Stimulated activated naive CD8-positive, alpha-beta T cell treated with anti-CD3 and anti-CD28 coated beads, Interleukin-15, amount 100 ng/mL, for 72 hours (primary cell): ENCODE results near the gene CYP24A1.

Experiments used
- ATAC-seq: fragments of 150-1000 bp; cut with Tn5 transposase; 2 replicates; pipeline ENCODE4 v1.10.0; 2021; ENCODE audit warnings: mild to moderate bottlenecking, moderate library complexity
- DNase-seq, 2 donors: peaks; one replicate each; pipeline ENCODE4 v3.0.0; 2021 to 2022
- H3K27ac Mint-ChIP-seq, 2 donors: one replicate each; pipeline ENCODE4 v1.8.0; 2022; ENCODE audit warnings: mild to moderate bottlenecking in 2 of 2, mixed read lengths in 2 of 2, moderate library complexity in 2 of 2
- H3K27me3 Mint-ChIP-seq: one replicate; pipeline ENCODE4 v1.8.0; 2022; ENCODE audit warnings: mixed read lengths
- H3K4me1 Mint-ChIP-seq: one replicate; pipeline ENCODE4 v1.8.0; 2022; ENCODE audit warnings: mild to moderate bottlenecking, mixed read lengths
- H3K4me3 Mint-ChIP-seq, 2 donors: one replicate each; pipeline ENCODE4 v1.8.0; 2022; ENCODE audit warnings: mild to moderate bottlenecking in 2 of 2, mixed read lengths in 2 of 2, moderate library complexity in 1 of 2
- H3K9me3 Mint-ChIP-seq, 2 donors: one replicate each; pipeline ENCODE4 v1.8.0; 2022; ENCODE audit warnings: mixed read lengths in 2 of 2

Gene CYP24A1

DNA sequence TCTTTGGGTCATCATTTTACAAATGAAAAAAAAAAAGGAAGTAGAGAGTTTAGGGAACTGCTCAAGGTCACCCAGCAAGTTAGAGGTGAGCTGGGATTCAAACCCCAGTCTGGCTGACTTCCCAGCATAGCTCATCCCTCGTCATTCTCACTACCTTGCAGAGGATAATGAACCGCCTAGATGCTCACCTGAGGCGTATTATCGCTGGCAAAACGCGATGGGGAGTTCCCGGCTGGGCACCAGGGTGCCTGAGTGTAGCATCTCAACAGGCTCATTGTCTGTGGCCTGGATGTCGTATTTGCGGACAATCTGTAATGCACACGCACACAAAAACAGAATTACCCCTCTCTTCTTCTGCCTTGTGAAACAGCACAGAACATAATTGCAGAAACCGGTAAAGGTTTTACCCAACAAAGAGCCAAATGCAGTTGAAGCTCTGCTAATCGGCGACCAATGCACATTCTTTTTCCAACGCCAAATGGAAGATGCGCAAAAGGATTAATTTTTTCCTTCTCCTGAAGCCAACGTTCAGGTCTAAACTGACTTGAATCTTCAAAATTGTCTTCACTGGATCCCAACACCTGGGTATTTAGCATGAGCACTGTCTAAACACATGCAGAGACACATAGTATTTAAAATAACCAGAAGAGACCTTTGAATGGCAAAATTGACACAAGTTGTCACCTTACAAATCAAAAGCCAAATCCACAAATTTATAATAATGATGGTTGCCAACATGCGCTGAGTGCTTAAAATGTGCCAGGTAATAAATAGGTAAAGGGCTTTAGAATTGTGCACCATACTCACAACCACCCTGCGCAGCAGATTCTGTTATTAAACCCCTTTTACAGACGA is 16.6 kb downstream of the CYP24A1 start:
- Mint-ChIP-seq H3K4me1 (no peaks in the 10 kb centered on the region), H3K27me3 (peaks cover 27% of the 10 kb centered on the region)

DNA sequence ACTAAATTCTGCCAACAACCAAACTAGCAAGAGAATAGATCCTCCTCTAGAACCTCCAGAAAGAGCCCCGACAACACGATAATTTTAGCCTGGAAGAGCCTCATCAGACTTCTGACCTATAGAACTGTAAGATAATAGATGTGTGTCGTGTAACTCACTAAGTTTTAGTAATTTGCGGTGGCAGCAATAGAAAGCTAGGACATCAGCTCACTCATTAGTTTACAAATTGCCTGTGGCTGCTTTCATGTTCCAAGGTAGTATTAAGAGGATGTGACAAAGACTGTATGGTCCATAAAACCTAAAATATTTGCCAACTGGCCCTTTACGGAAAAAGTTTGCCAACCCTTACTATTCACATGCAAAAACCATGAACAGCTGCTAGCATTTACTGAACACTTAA is 17.3 kb downstream of the CYP24A1 start:
- DNase-seq (no peak), ATAC-seq (no peak)

More for the DNA sequence above, 16.6 kb downstream of the CYP24A1 start:
- Mint-ChIP-seq H3K27ac (no peak overlapping the region), H3K9me3 (no peaks in the 10 kb centered on the region), H3K4me3 (no peak overlapping the region)
- DNase-seq, result no peak
- ATAC-seq, result no peak

DNA sequence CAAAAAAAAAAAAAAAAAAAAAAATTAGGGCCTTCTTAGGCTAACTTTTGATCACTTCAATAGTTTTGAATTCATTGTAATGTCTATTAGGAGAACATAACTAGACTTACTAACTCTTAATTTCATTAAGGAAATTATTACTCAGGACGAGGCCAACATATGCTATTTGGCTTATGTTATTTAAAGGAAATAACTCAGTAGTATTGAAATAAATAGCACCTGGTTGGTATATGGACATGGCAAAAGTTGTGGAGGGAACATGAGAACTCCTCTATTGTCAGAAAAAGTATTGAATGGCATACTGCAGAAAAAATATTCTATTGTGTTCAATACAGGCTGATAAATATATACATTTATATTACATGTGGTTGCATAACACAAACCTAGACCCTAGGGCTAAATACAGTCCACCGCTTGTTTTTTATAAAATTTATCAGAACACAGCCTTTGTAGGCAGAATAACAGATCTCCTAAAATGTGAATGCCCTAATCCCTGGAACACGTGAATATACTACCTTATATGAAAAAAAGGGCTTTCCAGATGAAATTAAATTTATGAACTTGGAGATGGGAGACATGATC is 18.0 kb downstream of the CYP24A1 start:
- H3K4me3 Mint-ChIP-seq, result no peak overlapping the region
- H3K27ac Mint-ChIP-seq, result no peak overlapping the region
- H3K9me3 Mint-ChIP-seq, result no peaks in the 10 kb centered on the region
- H3K4me1 Mint-ChIP-seq, result no peaks in the 10 kb centered on the region
- no peak for ATAC-seq
- DNase-seq, result no peak
- peaks cover 17% of the 10 kb centered on the region for H3K27me3 Mint-ChIP-seq

More for the DNA sequence above, 17.3 kb downstream of the CYP24A1 start:
- peaks cover 24% of the 10 kb centered on the region for H3K27me3 Mint-ChIP-seq
- H3K4me1 Mint-ChIP-seq, result no peaks in the 10 kb centered on the region
- no peak overlapping the region for H3K27ac Mint-ChIP-seq
- H3K9me3 Mint-ChIP-seq, result no peaks in the 10 kb centered on the region
- no peak overlapping the region for H3K4me3 Mint-ChIP-seq

DNA sequence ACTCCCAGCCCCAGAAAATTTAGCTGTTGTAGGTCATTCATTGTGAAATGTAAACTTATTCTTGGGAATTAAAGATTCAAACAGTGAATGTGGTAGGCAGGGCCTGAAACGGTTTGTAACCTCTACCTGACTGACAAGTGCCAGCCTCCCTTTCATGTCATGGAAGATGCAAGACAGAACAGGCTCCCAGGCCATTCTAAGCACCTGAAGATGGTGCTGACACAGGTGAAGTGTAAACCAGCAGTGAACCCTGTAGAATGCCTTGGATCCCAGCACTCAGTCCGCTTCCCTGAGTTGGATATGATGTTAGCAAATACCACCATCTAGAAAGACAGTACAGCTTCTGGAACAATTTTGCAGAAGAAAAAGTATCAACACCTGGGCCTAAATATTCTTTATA is 19.3 kb downstream of the CYP24A1 start:
- H3K27me3 Mint-ChIP-seq, result peaks cover 16% of the 10 kb centered on the region

DNA sequence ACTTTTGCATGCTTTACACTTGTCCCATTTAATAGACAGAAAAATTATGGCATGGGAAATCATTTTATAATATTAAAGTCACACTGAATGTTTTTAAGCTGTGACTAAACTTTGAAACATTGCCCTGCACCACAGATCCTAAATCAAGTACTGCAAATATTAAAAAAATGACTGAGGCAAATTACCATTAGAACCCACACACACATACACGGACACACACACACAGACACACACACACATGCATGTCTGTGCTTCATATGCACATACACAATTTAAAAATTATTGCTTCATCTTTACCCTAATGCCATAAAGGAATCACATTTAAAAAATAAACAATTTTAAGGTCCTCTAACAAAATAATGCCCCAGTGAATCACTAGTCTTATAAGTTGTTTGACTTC is 19.9 kb downstream of the CYP24A1 start:
- DNase-seq (no peak), ATAC-seq (no peak)
- Mint-ChIP-seq H3K4me1 (no peaks in the 10 kb centered on the region), H3K4me3 (no peak overlapping the region), H3K27ac (no peak overlapping the region), H3K27me3 (peaks cover 16% of the 10 kb centered on the region), H3K9me3 (no peaks in the 10 kb centered on the region)

More for the DNA sequence above, 19.3 kb downstream of the CYP24A1 start:
- Mint-ChIP-seq H3K4me1 (no peaks in the 10 kb centered on the region), H3K4me3 (no peak overlapping the region), H3K9me3 (no peaks in the 10 kb centered on the region), H3K27ac (no peak overlapping the region)
- no peak for DNase-seq
- no peak for ATAC-seq

DNA sequence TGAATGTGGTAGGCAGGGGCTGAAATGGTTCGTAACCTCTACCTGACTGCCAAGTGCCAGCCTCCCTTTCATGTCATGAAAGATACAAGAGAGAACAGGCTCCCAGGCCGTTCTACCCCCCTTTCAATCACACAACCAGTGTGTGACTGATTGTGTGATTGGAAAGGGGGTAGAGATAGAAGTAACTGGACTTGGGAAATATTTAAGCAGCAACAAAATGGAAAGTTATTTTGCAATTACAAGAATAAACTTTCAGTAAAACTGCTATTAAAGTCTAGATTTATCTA is 20.8 kb downstream of the CYP24A1 start:
- H3K9me3 Mint-ChIP-seq, result no peaks in the 10 kb centered on the region
- no peak overlapping the region for H3K27ac Mint-ChIP-seq
- DNase-seq (no peak), ATAC-seq (no peak)
- H3K27me3 Mint-ChIP-seq, result peaks cover 16% of the 10 kb centered on the region
- H3K4me3 Mint-ChIP-seq, result no peak overlapping the region
- H3K4me1 Mint-ChIP-seq, result no peaks in the 10 kb centered on the region

DNA sequence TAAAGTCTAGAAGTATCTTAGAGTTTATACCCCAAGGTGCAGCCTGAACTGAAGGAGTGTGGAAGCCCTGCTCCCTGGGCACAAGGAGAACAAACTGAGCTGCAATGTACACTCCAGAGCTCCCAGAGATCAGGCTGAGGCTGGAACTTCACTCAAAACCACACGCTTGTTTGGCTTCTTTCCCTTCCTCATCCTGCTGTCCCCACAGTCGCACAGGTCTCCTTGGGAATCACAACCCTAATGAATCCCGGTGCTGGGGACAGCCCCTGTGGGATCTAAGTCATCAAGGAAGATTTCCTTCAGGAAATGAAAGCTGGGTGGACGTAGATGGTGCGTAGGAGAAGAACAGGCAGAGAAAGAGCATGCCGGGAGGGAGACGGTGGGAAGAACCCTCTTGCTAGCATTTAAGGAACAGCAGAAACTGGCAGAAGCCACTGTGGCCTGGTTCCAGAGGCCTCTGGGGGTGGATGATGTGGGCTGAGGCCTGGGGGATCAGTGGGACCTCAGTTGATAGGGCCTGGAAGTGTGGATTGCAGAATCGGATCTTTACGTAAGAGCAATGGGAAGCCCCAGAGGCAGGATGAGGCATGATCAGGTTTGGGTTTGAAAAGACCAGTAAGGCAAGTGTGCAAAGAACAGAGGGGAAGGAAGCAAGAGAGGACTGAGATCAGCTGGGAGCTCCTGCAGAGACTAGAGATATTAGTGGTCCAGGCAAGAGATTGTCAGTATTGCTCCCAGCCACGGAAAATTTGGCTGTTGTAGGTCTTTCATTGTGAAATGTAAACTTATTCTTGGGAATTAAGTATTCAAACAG is 21.4 kb downstream of the CYP24A1 start:
- no peaks in the 10 kb centered on the region for H3K9me3 Mint-ChIP-seq
- no peak overlapping the region for H3K4me3 Mint-ChIP-seq
- H3K27ac Mint-ChIP-seq, result peak overlapping the region; percentile 12 to 47
- DNase-seq (no peak), ATAC-seq (no peak)
- peaks cover 15% of the 10 kb centered on the region for H3K27me3 Mint-ChIP-seq
- H3K4me1 Mint-ChIP-seq, result no peaks in the 10 kb centered on the region

DNA sequence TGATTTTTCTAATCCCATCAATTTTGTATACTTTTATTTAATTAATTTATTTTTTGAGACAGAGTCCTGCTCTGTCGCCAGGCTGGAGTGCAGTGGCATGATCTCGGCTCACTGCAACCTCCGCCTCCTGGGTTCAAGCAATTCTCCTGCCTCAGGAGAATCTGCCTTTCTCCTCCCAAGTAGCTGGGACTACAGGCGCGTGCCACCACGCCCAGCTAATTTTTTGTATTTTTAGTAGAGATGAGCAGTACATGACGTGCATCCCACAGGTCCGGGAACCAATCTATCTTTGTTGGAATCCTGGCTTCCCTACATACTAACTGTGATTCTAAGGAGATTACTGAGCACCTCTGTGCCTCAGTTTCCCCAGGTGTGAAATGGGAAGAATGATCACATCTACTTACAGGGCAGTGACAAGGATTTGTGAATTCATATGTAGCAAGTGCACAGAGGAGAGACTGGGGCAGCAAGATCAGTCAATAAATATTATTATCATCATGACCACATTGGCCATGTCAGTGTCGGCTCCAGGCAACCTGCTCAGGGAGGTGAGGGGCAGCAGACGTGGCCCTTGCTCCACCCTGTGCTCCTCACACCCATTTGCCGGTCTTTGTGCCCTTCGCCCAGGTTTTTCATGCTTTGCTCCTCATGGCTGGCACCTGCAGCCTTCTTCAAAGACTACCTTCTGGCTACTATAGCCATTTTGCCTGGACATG is 22.1 kb downstream of the CYP24A1 start:
- H3K9me3 Mint-ChIP-seq, result no peaks in the 10 kb centered on the region
- no peak for ATAC-seq
- peaks cover 9% of the 10 kb centered on the region for H3K27me3 Mint-ChIP-seq
- no peak for DNase-seq
- H3K27ac Mint-ChIP-seq, result peak overlapping the region in 1 of 2 donors; percentile 78
- H3K4me1 Mint-ChIP-seq, result no peaks in the 10 kb centered on the region
- H3K4me3 Mint-ChIP-seq, result no peak overlapping the region

DNA sequence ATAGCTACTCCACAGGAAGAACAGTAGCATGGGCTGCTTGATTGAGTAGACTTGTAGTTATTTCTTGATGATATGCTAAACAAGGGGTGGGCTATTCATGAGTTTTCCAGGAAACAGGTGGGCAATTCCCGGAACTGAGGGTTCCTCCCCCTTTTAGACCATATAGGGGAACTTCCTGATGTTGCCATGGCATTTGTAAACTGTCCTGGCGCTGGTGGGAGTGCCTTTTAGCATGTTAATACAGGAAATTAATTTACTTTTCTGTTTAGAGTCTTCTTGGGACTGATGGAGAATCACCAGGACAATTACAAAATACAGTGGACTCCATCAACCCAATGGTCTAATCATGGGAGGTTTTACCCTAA is 22.7 kb downstream of the CYP24A1 start:
- Mint-ChIP-seq H3K4me1 (no peaks in the 10 kb centered on the region), H3K27ac (no peak overlapping the region), H3K27me3 (peaks cover 3% of the 10 kb centered on the region), H3K4me3 (no peak overlapping the region), H3K9me3 (no peaks in the 10 kb centered on the region)
- no peak for DNase-seq
- no peak for ATAC-seq

DNA sequence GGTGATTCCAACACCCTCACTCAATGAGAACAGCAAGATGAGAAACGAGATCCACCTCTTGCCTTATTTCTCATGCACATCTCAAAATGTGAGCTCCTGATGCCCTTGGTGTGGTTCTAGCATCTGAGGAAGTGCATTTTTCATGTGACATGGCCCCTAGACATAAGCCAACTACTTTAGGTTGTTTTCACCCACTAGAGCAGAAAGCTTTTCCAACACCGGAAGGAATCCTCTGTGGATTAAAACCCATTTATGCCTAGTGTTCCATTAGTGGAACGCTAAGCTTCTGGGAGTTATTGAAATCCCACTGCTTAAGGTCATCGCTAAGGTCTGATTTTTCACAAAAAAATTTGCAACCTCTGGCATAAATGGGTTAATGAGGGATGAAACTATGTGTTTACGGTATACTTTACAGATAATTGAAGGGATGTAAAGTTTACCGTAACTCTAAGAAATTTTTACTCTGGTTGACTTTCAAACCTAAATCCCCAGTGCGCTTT is 24.0 kb downstream of the CYP24A1 start:
- Mint-ChIP-seq H3K27ac (no peak overlapping the region), H3K4me1 (no peaks in the 10 kb centered on the region), H3K4me3 (no peak overlapping the region), H3K27me3 (no peaks in the 10 kb centered on the region), H3K9me3 (no peaks in the 10 kb centered on the region)
- DNase-seq (no peak), ATAC-seq (no peak)

DNA sequence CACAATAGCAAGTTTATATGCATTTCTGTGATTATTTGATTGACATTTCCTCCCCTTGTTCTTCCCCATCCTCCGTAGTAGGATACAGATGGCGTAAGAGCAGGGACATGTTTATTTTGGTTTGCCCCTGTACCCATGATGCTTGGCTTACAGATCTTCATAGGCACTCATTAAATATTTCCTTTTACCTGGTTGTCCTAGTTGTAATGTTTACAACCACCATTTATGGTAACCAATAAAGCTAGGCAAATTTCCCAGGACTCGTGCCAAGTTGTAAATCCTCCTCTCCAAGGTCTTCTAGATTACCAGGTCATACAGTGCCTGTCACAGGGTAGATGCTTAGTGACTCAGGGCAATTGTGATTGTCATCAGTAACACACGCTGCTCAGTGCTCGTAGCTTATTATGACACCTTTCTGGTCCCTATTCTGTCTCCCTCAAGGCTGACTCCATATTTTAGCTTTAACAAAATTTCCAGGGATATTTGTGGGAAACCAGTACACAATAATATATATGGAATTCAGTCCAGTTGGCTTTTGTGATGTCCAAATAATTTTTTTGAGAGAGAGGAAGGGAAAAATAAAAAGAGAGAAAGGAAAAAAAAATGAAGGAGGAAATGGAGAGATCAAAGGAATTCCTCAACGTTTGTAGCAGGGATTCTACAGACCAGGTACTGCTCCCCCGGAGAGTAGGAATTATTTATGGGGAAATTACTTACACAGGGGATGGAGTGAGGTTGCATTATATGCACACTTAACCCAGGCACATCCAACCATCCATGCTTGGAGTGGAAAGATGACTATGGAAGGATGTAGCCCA is 24.6 kb downstream of the CYP24A1 start:
- H3K27ac Mint-ChIP-seq, result no peak overlapping the region
- ATAC-seq (no peak), DNase-seq (no peak)
- H3K4me1 Mint-ChIP-seq, result no peaks in the 10 kb centered on the region
- H3K4me3 Mint-ChIP-seq, result no peak overlapping the region
- no peaks in the 10 kb centered on the region for H3K27me3 Mint-ChIP-seq
- no peaks in the 10 kb centered on the region for H3K9me3 Mint-ChIP-seq

DNA sequence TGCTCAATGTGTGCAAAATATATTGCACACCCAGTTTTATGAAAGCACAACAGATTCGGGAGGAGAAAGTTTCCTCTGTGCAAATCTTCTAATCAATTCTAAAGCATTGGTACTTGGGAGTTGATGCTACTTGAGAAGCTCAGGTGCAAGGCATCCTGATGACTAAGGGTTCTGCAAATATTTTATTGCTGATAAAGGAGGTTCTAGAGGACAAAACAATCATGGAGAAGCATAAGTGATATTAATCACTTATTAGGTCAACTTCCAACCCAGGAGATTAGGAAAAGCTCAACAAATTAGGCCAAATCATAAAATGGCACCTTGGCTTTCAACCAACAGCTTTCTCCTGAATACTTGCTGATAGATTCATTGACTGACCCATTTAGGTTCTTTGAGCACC is 27.1 kb downstream of the CYP24A1 start:
- no peak for DNase-seq
- no peak for ATAC-seq
- peaks cover 6% of the 10 kb centered on the region for H3K27me3 Mint-ChIP-seq
- H3K4me3 Mint-ChIP-seq, result no peak overlapping the region
- no peak overlapping the region for H3K27ac Mint-ChIP-seq
- no peaks in the 10 kb centered on the region for H3K9me3 Mint-ChIP-seq
- H3K4me1 Mint-ChIP-seq, result no peaks in the 10 kb centered on the region

DNA sequence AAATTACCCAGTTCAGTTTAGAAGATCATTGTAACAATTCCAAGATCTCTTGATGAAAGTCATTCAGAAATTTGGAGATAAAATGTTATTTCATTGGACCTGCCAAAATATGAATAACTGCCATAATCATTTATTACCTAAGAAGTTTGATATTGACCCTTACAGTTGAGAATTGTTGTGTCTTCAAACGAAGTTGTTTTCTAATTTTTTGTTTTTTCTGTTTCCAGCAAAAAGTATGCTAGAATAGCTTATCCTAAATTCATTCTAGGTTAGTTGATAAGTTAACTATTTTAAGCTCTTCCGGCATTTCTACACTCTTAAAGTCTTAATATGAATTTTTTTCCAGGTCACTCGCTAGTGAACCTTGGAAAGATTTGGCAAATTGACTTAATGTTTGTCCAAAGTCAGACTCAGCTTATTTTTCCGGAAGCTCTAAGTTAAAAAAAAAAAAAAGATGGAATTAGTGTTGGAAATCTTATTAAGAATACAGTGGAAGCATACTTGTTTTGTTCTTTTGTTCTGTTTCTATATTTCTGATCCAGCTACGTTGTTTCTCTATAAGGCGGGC is 28.9 kb downstream of the CYP24A1 start:
- DNase-seq, result no peak
- H3K9me3 Mint-ChIP-seq, result no peaks in the 10 kb centered on the region
- no peaks in the 10 kb centered on the region for H3K4me1 Mint-ChIP-seq
- peaks cover 6% of the 10 kb centered on the region for H3K27me3 Mint-ChIP-seq
- H3K4me3 Mint-ChIP-seq, result no peak overlapping the region
- no peak overlapping the region for H3K27ac Mint-ChIP-seq
- no peak for ATAC-seq

DNA sequence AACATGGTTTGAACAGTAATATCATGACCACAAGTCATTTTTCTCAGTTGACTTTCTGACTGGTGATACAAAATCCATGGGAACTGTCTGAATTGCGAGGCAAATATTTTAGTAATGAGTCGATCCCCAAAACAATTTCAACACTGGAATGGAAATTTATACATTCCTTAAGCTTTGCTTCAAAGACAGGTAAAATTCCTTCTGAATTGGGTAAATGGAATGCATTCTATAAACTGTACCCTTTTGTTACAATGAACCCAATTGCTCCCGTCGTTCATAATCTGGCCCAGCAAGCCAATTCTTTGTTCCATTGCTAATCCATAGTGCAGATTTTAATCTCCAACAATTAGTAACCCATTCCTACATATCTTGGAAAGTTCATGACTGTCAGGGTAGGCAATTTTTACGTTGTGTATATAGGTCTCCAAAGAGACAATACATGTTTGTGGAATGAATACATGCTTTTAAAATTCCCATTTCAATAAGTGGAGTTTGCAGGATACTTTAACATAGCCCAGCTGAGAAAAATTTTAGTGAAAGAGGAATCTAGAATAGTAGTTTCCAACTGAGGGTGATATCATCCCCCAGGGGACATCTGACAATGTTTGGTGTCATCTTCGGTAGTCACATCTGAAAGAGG is 32.7 kb downstream of the CYP24A1 start:
- Mint-ChIP-seq H3K27ac (no peak overlapping the region), H3K4me3 (no peak overlapping the region), H3K9me3 (no peaks in the 10 kb centered on the region), H3K27me3 (peaks cover 6% of the 10 kb centered on the region), H3K4me1 (no peaks in the 10 kb centered on the region)
- DNase-seq, result no peak
- ATAC-seq, result no peak
